Spinal cord (tissue), 10 donors: ENCODE measurements around the gene MYO18B. TPM values are rescaled to one million over a fixed set of nuclear protein-coding genes. Genes with fewer than 3 reads are reported as not detected.
"Not testable (repeated sequence)": the region's sequence is repeated elsewhere in the genome, so short reads cannot be mapped to it uniquely, and the experiment has no call there.

Experiments
- DNase-seq, 6 donors: peaks; one replicate each; pipeline versions ENCODE4 v3.0.0 to v3.0.0-alpha.2; 2013 to 2015; ENCODE audit warnings: low spot score in 6 of 6, low read depth in 4 of 6
- H3K27ac ChIP-seq: one replicate; pipeline ENCODE4 v1.5.1; 2013; ENCODE audit warnings: low read depth, low read length, control low read depth
- H3K27me3 ChIP-seq: one replicate; pipeline ENCODE4 v1.6.1; 2013; ENCODE audit warnings: low read length; ENCODE audit not compliant: control insufficient read depth, insufficient read depth
- H3K36me3 ChIP-seq: one replicate; pipeline ENCODE4 v1.6.1; 2013; ENCODE audit warnings: low read length; ENCODE audit not compliant: control insufficient read depth, insufficient read depth
- H3K4me1 ChIP-seq: one replicate; pipeline ENCODE4 v1.6.1; 2013; ENCODE audit warnings: low read length; ENCODE audit not compliant: control insufficient read depth, insufficient read depth
- H3K4me3 ChIP-seq: one replicate; pipeline ENCODE4 v1.5.1; 2013; ENCODE audit warnings: low read depth, low read length, control low read depth
- H3K9me3 ChIP-seq: one replicate; pipeline ENCODE4 v1.6.1; 2013; ENCODE audit warnings: low read length; ENCODE audit not compliant: control insufficient read depth, insufficient read depth
- WGBS: methylation state at CpG from one replicate; pipeline ENCODE4 v1.1.5; 2013; ENCODE audit warnings: missing lambda C conversion rate; ENCODE audit not compliant: insufficient coverage; 5-methylcytosine and 5-hydroxymethylcytosine counted together
- polyA plus RNA-seq, 2 donors: library from polyadenylated mRNA; unstranded; fragments of 120-200 nt; gene quantifications; one replicate each; pipeline ENCODE4 v1.2.1, GENCODE V29; 2013; ENCODE audit not compliant: insufficient read length in 2 of 2
- total RNA-seq, 2 donors: library from RNA; depleted of rRNA in 1 of 2; stranded (reverse); fragments of 120-200 nt in 1 of 2; fragments of >200 nt in 1 of 2; gene quantifications; one replicate each; pipeline versions ENCODE4 v1.2.3 to v1.2.4, GENCODE V29; 2013 to 2014
- donor health status: healthy.

Gene MYO18B
- total and polyA plus RNA-seq, 4 donors, result 0.33 to 0.99 (median 0.74) TPM

DNA sequence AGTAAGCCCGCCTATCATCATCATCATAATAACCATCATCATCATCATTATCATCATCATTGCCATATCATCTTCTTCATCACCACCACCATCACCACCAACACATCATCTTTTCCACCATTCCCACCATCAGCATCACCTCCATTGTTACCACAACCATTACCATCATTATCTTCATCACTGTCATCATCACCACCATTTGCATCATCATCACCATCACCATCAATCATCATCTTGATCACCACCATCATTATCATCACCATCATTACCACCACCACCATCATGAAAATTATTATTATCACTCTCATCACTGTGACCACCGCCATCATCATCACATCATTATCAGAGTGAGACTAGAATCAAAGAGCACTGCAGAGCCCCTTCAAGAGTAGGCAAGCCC, 227.9 kb downstream of the MYO18B start:
- no peaks in the 10 kb centered on the region for H3K36me3 ChIP-seq
- no peaks in the 10 kb centered on the region for H3K27me3 ChIP-seq
- H3K4me3 ChIP-seq, result no peak overlapping the region
- H3K9me3 ChIP-seq, result no peaks in the 10 kb centered on the region
- DNase-seq, result no peak
- peaks cover 4% of the 10 kb centered on the region for H3K4me1 ChIP-seq
- WGBS, result 100% methylated on average over 1 of the region's 2 CpGs
- no peak overlapping the region for H3K27ac ChIP-seq

DNA sequence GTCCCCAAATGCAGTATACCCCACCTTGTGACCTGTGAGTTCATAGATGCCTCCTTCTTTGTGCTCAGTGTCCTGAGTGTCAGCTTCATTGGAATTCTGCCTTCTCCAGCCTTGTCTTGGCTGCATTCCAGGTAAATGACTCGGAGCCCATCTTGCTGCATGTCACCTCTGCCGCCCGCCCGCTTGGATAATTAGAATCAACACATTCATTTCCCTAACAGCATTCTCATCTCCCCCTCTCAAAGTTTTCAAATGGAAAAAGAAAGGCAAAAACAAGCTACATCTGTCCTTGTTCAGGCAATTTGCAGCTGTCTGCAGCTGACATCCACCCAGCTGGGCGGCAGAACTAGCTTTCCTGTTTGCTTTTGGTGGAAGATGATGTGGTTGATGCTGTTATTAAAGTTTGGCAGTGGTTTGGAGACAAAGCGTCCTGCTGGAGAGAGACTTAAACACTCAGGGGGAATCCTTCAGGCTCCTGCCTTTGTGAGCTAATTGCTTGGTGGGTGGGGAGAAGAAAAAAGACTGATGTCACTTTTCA, 228.5 kb downstream of the MYO18B start:
- Histone ChIP-seq H3K4me1 (peaks cover 4% of the 10 kb centered on the region), H3K27ac (peak overlapping the region; percentile 42), H3K4me3 (no peak overlapping the region), H3K27me3 (no peaks in the 10 kb centered on the region), H3K36me3 (no peaks in the 10 kb centered on the region), H3K9me3 (no peaks in the 10 kb centered on the region)
- peak; percentile 43 to 93 (median 56) for DNase-seq
- 8% methylated on average over 6 of the region's 6 CpGs for WGBS

DNA sequence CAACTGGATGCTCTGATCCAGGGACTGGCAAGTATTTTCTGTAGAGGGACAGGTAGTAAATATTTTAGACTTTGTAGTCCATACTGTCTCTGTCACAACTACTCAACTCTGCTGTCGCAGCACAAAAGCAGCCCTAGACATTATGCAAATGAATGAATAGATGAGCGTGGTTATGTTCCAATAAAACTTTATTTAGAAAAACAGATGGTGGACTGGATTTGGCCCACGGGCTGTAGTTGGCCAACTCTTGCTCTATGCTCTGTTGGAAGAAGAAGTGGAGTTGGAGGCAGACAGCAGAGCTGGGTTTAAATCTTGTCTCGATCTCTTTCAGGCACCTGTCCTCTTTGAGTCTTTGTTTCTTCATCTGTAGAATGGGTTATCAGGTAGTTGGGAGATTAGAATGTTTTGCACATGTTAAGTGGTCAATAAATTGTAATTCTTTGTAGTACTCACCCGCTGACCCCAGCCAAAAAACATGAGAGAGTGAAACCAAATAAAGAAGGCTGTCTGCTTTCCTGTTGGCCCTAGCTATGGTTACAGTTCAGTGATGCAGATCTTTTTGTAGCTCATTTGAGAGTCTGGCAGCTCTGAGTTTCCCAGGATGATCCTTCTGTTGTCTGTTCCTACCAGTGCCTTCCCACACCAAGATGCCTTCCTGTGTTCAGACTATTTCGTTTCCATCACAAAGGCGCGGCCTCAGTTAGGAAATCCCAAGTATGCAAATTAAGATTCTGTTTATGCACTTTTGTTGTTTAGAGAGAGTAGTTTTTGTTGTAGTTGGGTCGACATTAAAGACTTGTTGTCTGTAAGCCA, 229.2 kb downstream of the MYO18B start:
- H3K4me3 ChIP-seq, result no peak overlapping the region
- H3K27me3 ChIP-seq, result no peaks in the 10 kb centered on the region
- peak in 4 of 6 donors; percentile 17 to 84 (median 48) for DNase-seq
- H3K4me1 ChIP-seq, result peaks cover 4% of the 10 kb centered on the region
- no peaks in the 10 kb centered on the region for H3K36me3 ChIP-seq
- H3K27ac ChIP-seq, result peak overlapping the region; percentile 42
- no peaks in the 10 kb centered on the region for H3K9me3 ChIP-seq
- 19% methylated on average over 2 of the region's 9 CpGs for WGBS

- no peaks in the 10 kb centered on the region for H3K27me3 ChIP-seq
- H3K4me1 ChIP-seq, result peaks cover 4% of the 10 kb centered on the region
- no peaks in the 10 kb centered on the region for H3K36me3 ChIP-seq
- WGBS, result 76% methylated on average over 3 of the region's 9 CpGs
- H3K4me3 ChIP-seq, result no peak overlapping the region
- H3K9me3 ChIP-seq, result no peaks in the 10 kb centered on the region
- no peak overlapping the region for H3K27ac ChIP-seq
- DNase-seq, result no peak
Observed at GRCh38 chr22:25972397-25972796, 230.4 kb downstream of the MYO18B start.

- Histone ChIP-seq H3K4me3 (no peak overlapping the region), H3K9me3 (no peaks in the 10 kb centered on the region), H3K4me1 (no peaks in the 10 kb centered on the region), H3K27ac (no peak overlapping the region), H3K36me3 (no peaks in the 10 kb centered on the region), H3K27me3 (no peaks in the 10 kb centered on the region)
- peak in 2 of 6 donors; percentile 57 to 86 for DNase-seq
- no CpG with 5 or more reads among the region's 1 CpG for WGBS
Observed at GRCh38 chr22:25976356-25976755, 234.4 kb downstream of the MYO18B start.

DNA sequence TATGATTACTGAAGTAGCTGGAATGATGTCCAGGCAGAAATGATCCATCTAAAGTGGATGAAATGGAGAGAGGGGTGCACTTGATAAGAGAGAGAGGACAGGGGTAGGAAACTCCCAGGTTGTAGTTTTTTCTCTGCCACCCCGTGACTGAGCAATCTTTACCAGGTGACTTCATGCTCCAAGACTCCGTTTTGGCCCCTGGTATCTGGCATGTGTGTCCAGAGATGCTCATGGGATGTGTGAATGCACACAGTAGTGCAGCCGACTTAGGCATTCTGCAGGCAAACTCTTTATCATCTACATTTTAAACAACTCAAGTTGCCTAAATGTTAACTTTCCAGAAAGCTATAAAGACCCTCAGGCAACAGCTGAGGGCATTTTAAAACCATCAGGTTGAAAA, 238.0 kb downstream of the MYO18B start:
- WGBS, result 83% methylated on average over 1 of the region's 3 CpGs
- DNase-seq, result no peak
- H3K4me1 ChIP-seq, result no peaks in the 10 kb centered on the region
- no peaks in the 10 kb centered on the region for H3K36me3 ChIP-seq
- H3K9me3 ChIP-seq, result no peaks in the 10 kb centered on the region
- no peaks in the 10 kb centered on the region for H3K27me3 ChIP-seq
- no peak overlapping the region for H3K4me3 ChIP-seq
- H3K27ac ChIP-seq, result no peak overlapping the region

DNA sequence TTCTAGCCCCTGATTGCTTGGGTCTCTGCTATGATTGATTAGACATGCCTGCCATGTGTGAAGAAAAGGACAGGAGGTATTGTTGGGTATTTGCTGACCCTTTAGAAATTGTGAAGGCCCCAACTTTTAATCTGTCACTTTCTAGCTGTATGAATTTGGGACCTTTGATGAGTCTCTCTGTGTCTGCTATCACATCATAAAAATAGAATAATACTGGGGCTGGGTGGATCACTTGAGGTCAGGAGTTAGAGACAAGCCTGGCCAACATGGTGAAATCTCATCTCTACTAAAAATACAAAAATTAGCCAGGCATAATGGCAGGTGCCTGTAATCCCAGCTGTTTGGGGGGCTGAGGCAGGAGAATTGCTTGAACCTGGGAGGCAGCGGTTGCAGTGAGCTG, 242.9 kb downstream of the MYO18B start:
- H3K4me1 ChIP-seq, H3K9me3 ChIP-seq, H3K27me3 ChIP-seq, H3K27ac ChIP-seq, DNase-seq, H3K36me3 ChIP-seq, H3K4me3 ChIP-seq: not testable (repeated sequence)
- WGBS, result no CpG with 5 or more reads among the region's 1 CpG

DNA sequence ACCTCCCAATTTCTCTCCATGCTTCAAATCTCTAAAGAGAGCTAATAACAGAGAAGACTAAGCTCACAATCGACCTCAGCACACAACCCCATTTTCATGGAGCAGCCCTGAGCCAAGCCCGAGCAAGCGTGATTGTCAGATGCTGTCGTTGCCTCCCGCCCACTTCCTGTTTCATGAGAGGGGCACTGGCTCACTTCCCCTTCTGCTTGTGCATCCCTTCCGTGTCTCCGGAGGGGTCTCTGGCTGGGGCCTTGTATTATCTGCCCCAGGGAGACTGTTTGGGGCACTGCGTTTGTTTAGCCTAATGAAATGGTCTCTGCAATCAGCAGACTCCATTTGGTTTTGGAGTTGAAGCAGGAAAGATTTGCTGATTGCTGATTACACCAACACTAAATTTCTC, 246.0 kb downstream of the MYO18B start:
- no peak overlapping the region for H3K27ac ChIP-seq
- no peak for DNase-seq
- H3K27me3 ChIP-seq, result no peaks in the 10 kb centered on the region
- 41% methylated on average over 6 of the region's 8 CpGs for WGBS
- no peaks in the 10 kb centered on the region for H3K9me3 ChIP-seq
- H3K4me1 ChIP-seq, result no peaks in the 10 kb centered on the region
- H3K4me3 ChIP-seq, result no peak overlapping the region
- no peaks in the 10 kb centered on the region for H3K36me3 ChIP-seq

GRCh38 chr22:25990940-25991339, 249.0 kb downstream of the MYO18B start:
- Histone ChIP-seq H3K27ac (no peak overlapping the region), H3K9me3 (no peaks in the 10 kb centered on the region), H3K27me3 (no peaks in the 10 kb centered on the region), H3K4me3 (no peak overlapping the region), H3K4me1 (no peaks in the 10 kb centered on the region), H3K36me3 (no peaks in the 10 kb centered on the region)
- DNase-seq, result peak in 1 of 6 donors; percentile 61
- WGBS, result 83% methylated on average over 4 of the region's 8 CpGs

GRCh38 chr22:25992331-25992730, 250.3 kb downstream of the MYO18B start:
- Histone ChIP-seq H3K4me3 (no peak overlapping the region), H3K4me1 (no peaks in the 10 kb centered on the region)
- WGBS, result 87% methylated on average over 10 of the region's 12 CpGs

More at GRCh38 chr22:25992331-25992730, 250.3 kb downstream of the MYO18B start:
- Histone ChIP-seq H3K36me3 (no peaks in the 10 kb centered on the region), H3K9me3 (no peaks in the 10 kb centered on the region), H3K27me3 (no peaks in the 10 kb centered on the region), H3K27ac (no peak overlapping the region)
- no peak for DNase-seq
